Vein endothelial cell (primary cell): ENCODE results near the gene FERMT3. TPM values are rescaled to one million over a fixed set of nuclear protein-coding genes. Genes with fewer than 3 reads are reported as not detected.

Experiments used
- total RNA-seq: library from RNA; depleted of rRNA; stranded (reverse); fragments of >200 nt; gene quantifications from 2 replicates; pipeline ENCODE4 v1.2.3, GENCODE V29; 2012

The FERMT3 gene
- 33.1 and 47.7 TPM in 2 replicates for total RNA-seq

DNA sequence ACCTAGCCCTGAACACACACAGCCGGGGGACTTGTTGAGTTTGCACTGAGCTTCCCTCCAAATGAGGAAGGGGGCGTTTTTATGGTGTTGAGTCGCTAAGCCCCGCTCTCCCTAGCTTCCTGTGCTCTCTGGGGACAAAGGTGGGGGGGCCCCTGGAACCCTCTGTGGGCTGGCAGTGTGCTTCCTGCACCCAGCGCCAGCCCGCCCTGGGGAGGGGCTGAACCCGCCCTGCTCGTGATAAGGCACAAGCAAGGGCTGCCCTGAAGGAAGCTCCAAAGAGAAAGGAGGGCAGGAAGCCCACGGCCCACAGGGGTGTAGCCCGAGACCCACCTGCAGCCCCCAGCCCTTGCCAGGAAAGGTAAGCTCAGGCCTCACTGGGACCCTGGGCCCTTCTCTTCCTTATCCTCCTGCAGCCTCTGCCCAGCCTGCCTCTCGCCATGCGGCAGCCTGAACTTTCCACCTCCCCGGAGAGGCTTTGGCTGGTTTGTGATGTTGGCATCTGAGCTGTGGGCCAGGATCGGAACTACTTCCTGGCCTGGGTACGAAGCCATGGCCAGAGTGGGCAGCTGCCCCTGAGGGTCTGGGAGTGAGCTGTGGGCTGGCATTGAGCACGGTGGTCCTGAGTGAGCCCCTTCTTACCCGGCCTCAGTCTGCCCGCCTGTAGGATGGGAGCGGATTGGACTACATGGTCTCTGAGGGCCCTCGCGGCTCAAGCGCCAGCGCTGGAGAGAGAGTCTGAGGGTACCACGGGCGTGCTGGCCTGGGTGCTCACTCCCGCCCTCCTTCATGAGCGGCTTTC, at the start of gene FERMT3:
TSS of gene FERMT3 (plus strand) at position 265 of the 799 bp plus-strand sequence. CDS start 644 bp downstream, outside the sequence.

DNA sequence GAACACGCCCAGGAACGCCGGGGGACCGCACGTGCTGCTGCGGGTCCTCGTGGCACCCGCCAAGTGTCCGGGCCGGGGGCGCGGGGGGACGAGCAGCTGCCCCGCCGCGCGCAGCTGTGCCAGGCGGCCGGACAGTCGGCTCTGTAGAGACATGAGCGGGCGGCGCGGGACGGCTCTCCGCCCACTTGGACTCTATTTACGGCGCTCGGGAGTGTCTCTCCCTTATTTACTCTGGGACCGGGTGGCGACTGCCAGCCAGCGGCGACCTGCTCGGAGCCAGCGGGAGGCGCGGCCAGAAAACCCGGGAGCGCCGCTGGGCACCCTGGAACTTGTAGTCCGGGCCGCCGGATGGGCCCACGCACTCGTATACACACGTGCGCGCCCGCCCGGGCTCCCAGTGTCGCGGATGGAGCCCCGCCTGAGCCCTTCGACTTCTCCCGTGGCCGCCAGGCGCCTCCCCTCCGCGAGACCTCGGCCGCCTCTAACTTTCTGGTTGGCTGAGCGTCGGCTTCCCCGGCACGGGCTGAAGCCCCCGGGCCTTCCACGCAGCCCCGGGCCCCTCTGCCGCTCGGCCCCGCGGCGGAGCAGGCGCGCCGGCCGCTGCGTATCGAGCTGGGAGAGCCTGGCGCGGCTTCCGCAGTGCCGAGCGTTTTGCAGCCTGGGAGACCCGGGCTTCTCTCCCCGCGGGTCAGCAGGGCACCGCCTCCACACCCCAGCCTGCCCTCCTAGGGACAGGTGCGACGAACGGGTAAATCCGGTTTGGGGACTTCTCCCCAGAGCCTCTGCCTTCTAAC, 40.5 kb upstream of the FERMT3 start, which contains the start of gene MACROD1:
TSS of gene MACROD1 (minus strand) at position 272 of the 794 bp plus-strand sequence. CDS start at position 153, 119 bp downstream.

DNA sequence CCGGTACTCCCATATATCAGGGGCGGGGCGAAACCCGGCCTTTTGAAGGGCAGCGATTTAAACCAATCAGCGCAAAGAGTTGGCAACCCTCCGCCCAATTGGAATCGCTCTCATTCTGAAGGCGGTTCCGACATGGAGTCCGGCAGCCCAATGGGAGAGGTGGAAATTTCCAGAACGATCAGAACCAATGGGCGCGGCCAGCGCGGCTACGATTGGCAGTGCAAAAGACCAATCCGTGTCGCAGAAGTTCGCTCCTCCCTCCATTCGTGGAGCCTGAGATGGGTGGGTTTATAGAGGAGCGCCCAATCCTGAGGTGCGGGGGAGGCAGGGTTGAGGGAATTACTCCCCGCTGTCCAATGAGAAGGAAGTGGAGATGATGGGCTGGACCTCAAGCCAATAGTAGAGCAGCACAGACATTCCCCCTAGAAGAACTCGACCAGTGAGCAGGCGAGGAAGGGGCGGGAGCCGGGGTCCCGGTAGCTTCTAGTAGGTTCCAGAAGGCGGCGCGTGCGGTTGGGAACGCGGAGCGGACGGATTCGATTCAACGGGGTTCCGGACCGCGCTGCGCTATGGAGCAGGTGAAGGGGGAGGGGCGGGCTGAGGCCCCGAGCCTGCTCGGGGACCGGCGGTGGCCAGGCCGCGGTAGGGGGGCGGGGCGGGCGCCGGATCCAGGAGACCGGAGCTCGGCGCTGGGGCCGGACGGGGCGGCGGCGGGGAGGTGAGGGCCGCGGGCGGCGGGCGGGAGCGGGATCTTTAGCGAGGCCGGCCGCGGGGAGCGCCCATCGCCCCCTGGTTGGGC, 20.6 kb upstream of the FERMT3 start, which contains the start of gene STIP1:
TSS of gene STIP1 (plus strand) at position 479 of the 799 bp plus-strand sequence. CDS start at position 570, 91 bp downstream.

DNA sequence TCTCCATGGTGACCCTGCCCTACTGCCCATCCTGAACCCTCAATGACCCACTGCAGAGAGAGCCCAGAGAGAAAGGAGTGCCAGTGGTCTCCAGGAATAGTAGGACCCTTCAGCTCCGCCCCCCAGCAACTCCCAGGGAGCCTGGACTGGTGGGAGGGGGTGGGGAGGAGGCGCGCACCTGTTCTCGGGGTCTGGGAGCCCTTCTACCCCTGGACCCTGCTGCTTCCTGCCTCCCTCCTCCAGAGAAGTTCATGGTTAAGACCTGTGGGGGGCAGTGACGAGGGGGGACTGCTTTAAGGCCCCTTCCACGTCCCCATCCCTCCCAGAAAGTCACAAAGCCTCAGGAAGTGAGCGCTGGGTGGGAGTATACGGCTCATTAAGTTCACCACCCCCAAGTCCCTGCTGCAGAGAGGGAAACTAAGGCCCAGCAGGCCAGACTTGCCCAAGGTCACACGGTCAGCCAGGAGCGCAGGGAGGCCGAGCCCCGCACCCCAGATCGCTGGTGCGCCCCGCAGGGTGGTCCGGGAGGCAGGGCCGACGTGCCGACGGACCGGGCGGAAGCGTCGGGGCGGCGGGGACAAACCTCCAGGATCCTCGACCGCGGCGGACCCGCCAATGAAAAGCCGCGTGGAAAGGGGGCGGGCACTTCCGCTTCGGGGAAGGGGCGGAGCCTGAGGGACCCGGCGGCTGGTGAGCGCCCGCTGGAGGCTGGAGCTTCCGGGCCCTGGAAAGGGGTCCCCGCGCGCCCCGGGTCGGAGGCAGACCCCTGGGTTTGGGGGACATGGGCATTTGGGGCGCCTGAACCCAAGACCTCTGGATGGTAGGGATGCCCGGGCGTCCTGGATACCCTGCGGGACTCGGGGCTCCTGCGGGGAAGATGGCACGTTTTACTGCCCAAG, 19.3 kb downstream of the FERMT3 start, which contains the start of the genes NUDT22 and TRPT1:
TSS of gene NUDT22 (plus strand) at position 667 of the 899 bp plus-strand sequence. CDS start 379 bp downstream, outside the sequence.
TSS of gene TRPT1 (minus strand) at position 579 of the 899 bp plus-strand sequence. CDS start at position 253, 326 bp downstream.

DNA sequence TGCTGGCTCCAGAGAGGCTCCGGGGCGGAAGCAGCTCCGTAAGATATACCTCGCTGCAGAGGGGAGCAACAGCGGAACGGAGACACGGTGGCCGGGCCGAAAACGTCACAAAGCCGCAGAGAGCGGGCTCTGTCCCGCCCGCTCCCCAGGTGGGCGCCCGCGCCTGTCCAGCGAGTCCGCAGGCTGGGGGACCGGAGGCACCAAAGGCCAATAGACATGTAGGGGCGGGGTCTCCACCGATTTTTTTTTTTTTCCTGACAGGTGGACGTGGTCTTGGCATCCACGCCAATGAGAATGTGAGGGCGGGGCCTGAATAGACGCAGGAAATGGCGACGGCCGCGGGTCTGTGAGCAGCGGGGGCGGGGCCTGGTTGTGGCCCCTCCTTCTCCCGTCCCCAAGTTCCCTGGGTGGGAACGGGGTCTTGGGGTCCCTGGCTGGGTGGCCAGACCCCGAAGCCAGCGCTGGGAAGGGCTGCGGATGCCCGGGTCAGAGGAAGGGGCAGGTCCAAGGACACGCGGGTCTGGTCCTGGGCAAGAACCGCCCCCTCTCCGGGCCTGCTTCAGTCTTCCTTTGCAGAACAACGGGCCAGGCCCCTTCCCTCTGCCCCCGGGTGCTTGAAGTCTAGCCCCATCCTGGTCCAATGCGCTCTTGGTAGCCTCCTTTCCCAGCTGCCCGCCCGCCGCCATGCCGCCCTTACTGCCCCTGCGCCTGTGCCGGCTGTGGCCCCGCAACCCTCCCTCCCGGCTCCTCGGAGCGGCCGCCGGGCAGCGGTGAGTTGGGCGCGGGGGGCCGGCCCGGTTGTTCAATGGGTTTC, 23.9 kb downstream of the FERMT3 start, which contains the start of gene DNAJC4:
TSS of gene DNAJC4 (plus strand) at position 378 of the 814 bp plus-strand sequence. CDS start at position 685, 307 bp downstream.

DNA sequence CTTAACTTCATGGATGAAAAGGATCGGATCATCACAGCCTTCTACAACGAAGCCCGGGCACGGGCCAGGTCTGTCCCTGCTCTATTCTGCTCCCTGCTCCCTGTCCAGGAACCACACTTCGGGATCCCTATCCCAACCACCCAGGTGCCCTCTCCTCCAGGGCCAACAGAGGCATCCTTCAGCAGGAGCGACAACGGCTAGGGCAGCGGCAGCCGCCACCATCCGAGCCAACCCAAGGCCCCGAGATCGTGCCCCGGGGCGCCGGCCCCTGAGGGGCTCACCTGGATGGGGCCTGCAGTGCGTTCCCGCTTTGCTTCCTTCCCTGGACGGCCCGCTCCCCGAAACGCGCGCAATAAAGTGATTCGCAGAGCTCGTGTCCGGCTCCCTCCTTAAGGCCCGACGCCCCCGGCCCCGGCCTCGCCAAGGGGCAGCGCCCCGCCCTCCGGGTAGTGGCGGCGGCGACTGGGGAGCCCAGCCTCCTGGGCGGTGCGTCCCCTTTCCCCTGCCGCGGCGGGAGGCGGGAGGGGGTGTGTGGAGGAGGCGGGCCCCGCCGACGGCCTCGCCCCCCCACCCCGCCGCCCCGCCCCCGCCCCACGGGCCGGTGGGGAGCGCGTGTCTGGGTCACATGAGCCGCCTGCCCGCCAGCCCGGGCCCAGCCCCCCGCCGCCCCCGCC, 27.5 kb downstream of the FERMT3 start, which contains the start of gene VEGFB:
TSS of gene VEGFB (plus strand) at position 672 of the 674 bp plus-strand sequence. CDS start 250 bp downstream, outside the sequence.

DNA sequence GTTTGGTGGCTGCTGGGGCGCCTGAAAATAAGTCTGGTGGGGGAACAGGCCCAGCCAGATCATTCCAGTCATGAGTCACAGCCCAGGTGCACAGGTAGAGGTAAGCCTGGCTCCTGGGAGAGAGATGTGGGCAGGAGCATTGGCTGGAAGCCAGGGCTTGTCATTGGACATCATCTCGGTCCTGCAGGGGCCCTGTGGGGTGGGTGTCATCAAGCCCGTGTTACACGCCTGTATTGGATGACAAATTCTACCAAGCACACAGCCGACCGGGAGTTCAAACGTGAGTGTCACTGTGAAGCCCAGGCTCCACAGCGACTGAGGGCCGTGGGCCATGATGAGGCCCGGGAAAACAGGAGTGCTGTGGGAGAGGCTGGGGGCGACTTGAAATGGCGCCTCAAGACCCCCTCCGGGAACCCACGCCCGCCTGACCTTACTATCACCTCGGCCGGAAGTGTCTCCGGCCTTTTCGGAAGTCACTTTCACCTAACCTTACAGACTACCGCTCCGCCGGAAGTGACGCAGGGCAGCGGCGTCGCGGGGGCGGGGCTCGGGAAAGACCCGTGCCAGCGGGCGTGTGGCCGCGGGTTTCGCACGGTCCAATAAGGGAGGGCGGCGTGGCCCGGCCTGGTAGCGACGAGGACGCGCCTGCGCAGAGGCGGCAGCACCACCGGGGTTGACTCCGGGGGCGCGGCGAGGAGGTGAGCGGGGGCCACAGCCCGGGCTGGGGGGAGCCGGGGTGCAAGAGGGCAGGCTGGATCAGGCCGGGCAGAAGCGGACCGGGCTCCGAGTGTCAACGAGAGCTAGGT, 34.1 kb downstream of the FERMT3 start, which contains the start of gene FKBP2:
TSS of gene FKBP2 (plus strand) at position 661 of the 806 bp plus-strand sequence. CDS start 1,293 bp downstream, outside the sequence.

DNA sequence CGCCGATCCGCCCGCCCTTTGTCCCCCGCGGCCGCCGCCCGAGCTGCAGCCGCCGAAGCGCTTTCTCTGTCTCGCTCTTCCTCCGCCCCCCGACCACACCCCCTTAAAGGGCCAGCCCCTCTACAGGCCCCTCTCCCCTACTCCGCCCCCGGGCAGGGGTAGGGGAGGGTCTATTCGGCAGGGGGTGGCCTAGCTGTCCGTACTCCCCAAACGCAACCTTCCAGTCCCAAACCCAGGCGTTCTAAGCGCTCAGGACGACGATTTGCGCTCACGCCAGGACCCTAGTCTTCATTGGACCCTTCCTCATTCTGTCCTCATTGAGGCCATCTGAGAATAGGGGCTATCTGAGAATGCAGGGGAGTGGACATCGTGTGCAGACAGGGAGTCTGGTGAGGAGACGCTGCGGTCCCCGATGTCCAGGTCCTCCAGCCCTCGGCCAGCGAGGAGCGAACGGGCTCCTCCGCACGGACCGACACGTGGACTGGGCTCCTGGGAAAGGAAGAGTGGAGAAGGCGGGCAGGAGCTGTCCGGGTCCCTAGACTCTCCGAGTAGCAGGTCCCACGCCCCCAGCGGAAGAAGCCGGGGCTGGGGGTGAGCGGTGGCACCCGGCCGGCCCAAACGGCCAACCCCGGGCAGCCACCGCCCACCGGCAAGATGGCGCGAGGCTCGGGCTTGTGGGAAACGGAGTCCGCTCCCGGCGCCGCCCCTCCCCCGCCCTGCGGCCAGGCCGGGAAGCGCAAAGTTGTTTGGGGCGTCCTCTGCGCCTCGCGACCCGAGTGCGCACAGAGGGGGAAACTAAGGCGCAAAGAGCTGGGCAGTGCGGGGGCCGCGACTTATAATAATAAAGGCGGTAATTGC, 40.6 kb downstream of the FERMT3 start, which contains the start of gene PPP1R14B:
TSS of gene PPP1R14B (minus strand) at position 73 of the 858 bp plus-strand sequence. CDS start 270 bp downstream, outside the sequence.

DNA sequence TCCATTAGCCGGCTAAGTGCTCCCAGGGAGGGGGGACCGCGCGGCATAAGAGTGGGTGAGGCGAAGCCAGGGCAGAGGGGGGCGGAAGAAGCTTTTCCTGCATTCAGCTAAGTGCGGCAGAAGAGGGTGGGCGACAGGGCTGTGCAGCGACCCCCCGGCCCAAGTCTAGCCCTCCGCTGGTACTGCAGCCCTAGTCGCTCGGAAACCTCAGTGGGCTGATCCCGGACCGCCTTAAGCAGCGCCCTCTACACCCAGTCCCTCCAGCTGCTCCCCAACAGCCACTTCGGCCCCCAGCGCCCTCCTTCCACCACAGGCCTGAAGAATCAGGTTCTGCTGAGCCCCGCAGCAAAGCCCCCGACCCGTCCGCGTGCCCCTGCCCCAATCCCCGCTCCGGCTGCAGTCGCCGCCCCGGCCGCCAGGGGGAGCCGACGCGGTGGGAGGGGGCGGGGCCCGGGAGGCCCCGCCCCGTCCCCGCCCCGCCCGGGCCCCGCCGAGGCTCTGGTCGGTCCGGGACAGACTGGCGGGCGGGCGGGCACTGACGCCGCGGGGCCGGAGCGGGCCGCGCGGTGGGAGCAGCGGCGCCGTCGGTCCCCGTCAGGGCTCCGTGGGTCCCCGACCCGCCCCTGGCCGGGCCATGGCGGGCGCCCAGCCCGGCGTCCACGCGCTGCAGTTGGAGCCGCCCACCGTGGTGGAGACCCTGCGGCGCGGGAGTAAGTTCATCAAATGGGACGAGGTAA, 44.7 kb downstream of the FERMT3 start, which contains the start of gene PLCB3:
TSS of gene PLCB3 (plus strand) at position 515 of the 737 bp plus-strand sequence. CDS start at position 635, 120 bp downstream.

Other genes with a start within 250 kb of the FERMT3 start
- 226 and 245 TPM in 2 replicates for gene COX8A, start 232.1 kb upstream of the FERMT3 start, total RNA-seq
- gene OTUB1, start 220.3 kb upstream of the FERMT3 start, total RNA-seq: 54.1 and 64.0 TPM in 2 replicates
- gene FLRT1, start 170.8 kb upstream of the FERMT3 start, total RNA-seq: not detected in 2 replicates
- gene MACROD1, start 40.6 kb upstream of the FERMT3 start, total RNA-seq: 17.0 and 37.6 TPM in 2 replicates
- 212 and 271 TPM in 2 replicates for gene STIP1, start 20.6 kb upstream of the FERMT3 start, total RNA-seq
- gene TRPT1, start 19.5 kb downstream of the FERMT3 start, total RNA-seq: 29.9 and 43.1 TPM in 2 replicates
- 35.3 and 43.1 TPM in 2 replicates for gene NUDT22, start 19.6 kb downstream of the FERMT3 start, total RNA-seq
- gene DNAJC4, start 23.8 kb downstream of the FERMT3 start, total RNA-seq: 9.4 and 18.3 TPM in 2 replicates
- 12.5 and 23.2 TPM in 2 replicates for gene VEGFB, start 27.9 kb downstream of the FERMT3 start, total RNA-seq
- 27.3 and 30.7 TPM in 2 replicates for gene FKBP2, start 34.4 kb downstream of the FERMT3 start, total RNA-seq
- 256 and 260 TPM in 2 replicates for gene PPP1R14B, start 40.2 kb downstream of the FERMT3 start, total RNA-seq
- 50.0 and 54.9 TPM in 2 replicates for gene PLCB3, start 44.8 kb downstream of the FERMT3 start, total RNA-seq
- gene BAD, start 77.9 kb downstream of the FERMT3 start, total RNA-seq: 59.6 and 75.5 TPM in 2 replicates
- gene GPR137, start 79.1 kb downstream of the FERMT3 start, total RNA-seq: 15.5 and 16.3 TPM in 2 replicates
- gene KCNK4, start 84.6 kb downstream of the FERMT3 start, total RNA-seq: 0.10 TPM in 1 of 2 replicates, not detected in the other
- gene CATSPERZ, start 93.6 kb downstream of the FERMT3 start, total RNA-seq: 0.38 TPM in 1 of 2 replicates, not detected in the other
- 40.7 and 50.0 TPM in 2 replicates for gene ESRRA, start 98.8 kb downstream of the FERMT3 start, total RNA-seq
- 124 and 155 TPM in 2 replicates for gene TRMT112, start 110.8 kb downstream of the FERMT3 start, total RNA-seq
- gene PRDX5, start 111.4 kb downstream of the FERMT3 start, total RNA-seq: 154 and 168 TPM in 2 replicates
- gene CCDC88B, start 133.5 kb downstream of the FERMT3 start, total RNA-seq: 1.7 and 2.3 TPM in 2 replicates
- 44.4 and 52.3 TPM in 2 replicates for gene RPS6KA4, start 152.4 kb downstream of the FERMT3 start, total RNA-seq